HG03280 (cell line): ENCODE results near the gene FBXW8.

ENCODE experiments used
- ATAC-seq: cut with Tn5 transposase; IDR thresholded peaks from one replicate; pipeline ENCODE4 v1.9.1; 2021; ENCODE audit warnings: mild to moderate bottlenecking, moderate library complexity; ENCODE audit not compliant: unreplicated experiment

Gene FBXW8

DNA sequence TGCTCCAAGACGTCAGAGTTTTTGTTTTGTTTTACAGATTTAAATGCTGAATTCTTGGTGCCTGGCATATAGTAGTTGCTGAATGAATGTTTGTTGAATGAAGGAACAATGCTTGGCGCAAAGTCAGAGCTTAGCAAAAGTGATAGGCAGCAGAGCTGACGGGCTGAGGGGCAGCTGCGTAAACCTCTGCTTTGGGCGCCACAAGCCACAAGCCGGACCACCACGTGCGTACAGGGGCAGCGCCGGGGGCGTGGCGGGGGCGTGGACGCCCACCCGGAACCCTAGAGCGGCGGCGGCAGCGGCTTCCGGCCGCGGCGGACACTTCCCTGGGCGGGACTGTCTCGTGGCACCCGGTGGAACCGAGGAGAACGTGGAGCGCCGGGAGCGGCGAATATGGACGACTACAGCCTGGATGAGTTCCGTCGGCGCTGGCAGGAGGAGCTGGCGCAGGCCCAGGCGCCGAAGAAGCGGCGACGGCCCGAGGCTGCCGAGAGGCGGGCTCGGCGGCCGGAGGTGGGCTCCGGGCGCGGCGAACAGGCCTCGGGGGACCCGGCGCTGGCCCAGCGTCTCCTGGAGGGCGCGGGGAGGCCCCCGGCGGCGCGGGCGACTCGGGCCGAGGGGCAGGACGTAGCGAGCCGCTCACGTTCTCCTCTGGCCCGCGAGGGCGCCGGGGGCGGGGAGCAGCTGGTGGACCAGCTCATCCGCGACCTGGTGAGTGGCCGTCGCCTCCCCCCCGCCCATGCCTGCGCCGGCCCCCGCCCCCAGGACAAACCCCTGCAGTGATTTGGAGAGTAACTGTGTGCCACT, at the start of gene FBXW8:
Gene FBXW8 (plus strand): TSS at position 306 of the 807 bp plus-strand sequence. CDS start 88 bp downstream, at position 394.
- peak; percentile 86 for ATAC-seq

- ATAC-seq, result peak; percentile 83
Observed at GRCh38 chr12:116861320-116861719, 49.4 kb upstream of the FBXW8 start.

- ATAC-seq, result no peak
Observed at GRCh38 chr12:116862167-116862566, 48.6 kb upstream of the FBXW8 start.

GRCh38 chr12:116863275-116863767, 47.4 kb upstream of the FBXW8 start:
- no peak for ATAC-seq

- no peak for ATAC-seq
Observed at GRCh38 chr12:116864371-116865160, 46.2 kb upstream of the FBXW8 start.

- ATAC-seq, result no peak
Observed at GRCh38 chr12:116867523-116867922, 43.2 kb upstream of the FBXW8 start.

DNA sequence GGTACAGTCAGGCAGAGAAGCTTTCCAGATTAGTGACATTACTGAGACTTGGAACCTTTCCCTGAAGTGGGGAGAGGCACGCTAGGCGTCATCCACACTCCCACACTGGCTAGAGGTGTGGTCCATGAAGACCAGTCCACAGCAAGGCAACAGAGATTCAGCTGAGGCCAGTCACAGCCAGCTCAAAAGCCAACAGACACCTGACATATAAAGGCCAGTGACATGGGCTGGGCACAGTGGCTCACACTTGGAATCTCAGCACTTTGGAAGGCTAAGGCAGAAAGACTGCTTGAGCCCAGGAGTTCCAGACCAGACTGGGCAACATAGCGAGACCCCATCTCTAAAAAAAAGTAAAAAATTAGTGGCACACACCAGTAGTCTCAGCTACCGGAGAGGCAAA, 40.4 kb upstream of the FBXW8 start:
- ATAC-seq, result no peak

DNA sequence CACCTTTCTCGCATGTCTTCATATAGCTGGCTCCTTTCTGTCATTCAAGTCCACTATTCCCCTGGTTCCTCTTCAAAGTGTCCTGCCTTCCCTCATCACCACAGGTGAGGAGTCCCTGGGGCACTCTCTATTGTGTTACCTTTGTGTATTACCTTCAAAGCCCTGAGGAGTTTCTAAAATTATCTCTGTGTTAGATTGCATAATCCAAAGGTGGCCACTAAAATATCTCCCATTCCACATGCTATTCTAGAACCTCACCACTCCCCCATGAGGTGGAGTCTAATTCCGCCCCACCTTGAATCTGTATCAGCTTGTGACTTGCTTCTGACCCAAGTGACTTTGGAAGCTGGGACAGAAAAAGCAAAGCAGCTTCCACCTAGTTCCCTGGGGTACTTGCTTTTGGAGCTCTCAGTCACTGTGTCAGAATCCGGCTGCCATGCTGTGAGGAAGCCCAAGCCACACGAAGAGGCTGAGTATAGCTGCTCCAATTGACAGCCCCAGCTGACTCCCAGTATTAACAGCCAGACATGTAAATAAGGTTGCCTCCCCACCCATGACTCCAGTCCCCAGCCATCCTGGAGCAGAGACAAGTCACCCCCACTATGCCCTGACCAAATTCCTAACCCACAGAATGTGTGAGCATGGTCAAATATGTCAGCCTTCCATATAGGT, 36.3 kb upstream of the FBXW8 start:
- no peak for ATAC-seq

DNA sequence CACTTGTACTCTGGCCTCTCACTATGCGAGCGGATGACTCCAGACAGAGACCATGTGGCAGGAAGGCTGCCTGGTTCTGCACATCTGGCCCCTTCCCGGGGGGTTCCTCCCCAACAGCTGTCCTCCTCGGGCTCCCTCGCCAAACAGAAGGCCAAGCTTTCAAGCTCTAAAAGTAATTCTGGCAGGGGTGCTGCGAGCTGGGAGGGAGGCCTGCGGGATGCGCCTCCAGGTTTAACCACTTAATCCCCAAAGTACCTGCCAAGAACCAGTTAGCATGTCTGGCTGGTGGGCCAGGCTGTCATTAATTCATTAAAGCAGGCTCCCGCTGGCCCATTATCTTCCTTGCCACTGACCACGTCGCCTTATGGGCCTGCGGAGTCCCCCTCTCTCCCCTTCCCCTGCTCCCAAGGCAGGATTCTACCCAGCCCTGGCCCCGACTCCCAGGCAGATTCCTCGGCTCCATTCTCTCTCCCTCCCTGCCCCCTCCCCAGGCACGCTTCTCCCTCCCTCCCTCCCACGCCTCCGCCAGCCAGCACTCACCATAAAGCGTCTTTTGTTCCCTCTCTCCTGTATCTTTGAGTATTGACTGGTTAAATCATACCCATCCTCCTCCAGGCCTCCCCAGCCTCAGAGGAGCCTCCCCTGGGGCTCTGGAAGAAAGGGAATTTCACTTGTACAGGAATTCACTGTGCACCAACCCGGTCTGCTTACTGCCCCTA, 34.4 kb upstream of the FBXW8 start:
- ATAC-seq, result no peak

- no peak for ATAC-seq
Observed at GRCh38 chr12:116878567-116879508, 31.9 kb upstream of the FBXW8 start.

GRCh38 chr12:116879509-116880212, 31.1 kb upstream of the FBXW8 start:
- no peak for ATAC-seq

GRCh38 chr12:116880213-116880816, 30.4 kb upstream of the FBXW8 start:
- ATAC-seq, result peak; percentile 13

- ATAC-seq, result peak; percentile 70
Observed at GRCh38 chr12:116880817-116881324, 29.9 kb upstream of the FBXW8 start.

- ATAC-seq, result no peak
Observed at GRCh38 chr12:116881325-116881876, 29.3 kb upstream of the FBXW8 start, which contains the start of gene HRK. TSS of gene HRK (minus strand) at chr12:116881441. CDS start at chr12:116881307, 134 bp downstream.

DNA sequence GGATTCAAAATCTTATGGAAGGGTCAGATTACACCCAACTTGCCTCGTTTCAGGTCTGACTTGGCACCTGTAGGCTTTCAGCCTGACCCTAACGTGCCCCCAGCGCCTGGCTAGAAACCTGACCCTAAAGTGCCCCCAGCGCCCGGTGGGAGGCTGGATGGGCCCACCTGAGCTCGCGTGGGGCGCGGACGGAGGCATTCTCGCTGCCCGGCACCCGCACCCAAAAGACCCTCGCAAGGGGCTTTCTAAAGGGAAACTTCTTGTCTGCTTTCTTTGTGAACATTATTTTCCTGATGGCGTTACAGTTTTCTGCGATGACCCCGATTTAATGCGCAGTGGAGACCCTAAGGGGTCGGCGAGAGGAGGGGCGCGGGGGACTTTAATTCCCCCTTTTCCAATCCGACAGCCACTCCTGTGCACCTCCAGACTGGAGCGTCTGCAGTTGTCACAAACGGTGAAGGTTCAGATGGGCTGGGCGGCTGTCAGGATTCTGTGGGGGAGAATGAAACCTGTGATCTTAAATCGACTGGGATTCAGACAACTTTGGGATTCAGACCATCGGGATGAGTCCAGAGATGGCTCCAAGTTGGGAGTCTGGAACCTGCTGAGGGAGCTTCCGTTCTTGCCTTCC, 28.8 kb upstream of the FBXW8 start:
- ATAC-seq, result no peak

DNA sequence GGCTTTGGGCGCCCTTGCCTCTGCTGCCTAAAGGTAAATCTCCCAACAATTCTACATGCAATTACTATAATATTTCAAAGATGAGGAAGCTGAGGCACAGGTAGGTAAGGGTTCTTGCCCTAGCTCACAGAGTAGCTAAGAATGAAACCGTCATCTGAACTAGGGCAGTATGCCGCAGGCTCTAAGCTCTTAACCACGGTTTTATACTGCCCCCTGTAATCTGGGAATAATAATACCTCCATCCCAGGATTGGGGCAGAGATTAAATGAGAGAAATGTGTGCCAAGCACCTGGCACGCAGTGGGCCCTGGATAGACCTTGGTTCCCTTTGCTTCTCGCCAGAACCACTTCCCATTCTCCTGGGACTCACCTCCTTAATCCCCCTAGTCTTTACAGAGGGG, 28.0 kb upstream of the FBXW8 start:
- no peak for ATAC-seq

GRCh38 chr12:116884871-116885270, 25.9 kb upstream of the FBXW8 start:
- no peak for ATAC-seq
